Globus pallidus (tissue), 1 donor: ENCODE data around the gene RBBP8NL.
"Not testable (repeated sequence)": the region's sequence is repeated elsewhere in the genome, so short reads cannot be mapped to it uniquely, and the experiment has no call there.

Source experiments
- DNase-seq: peaks from one replicate; pipeline ENCODE4 v3.0.0-alpha.2; 2015; ENCODE audit warnings: low spot score

RBBP8NL gene

GRCh38 chr20:62441987-62442539, 14.7 kb upstream of the RBBP8NL start:
- DNase-seq, result no peak

GRCh38 chr20:62439218-62439617, 11.9 kb upstream of the RBBP8NL start:
- DNase-seq, result no peak

GRCh38 chr20:62437927-62438326, 10.6 kb upstream of the RBBP8NL start:
- DNase-seq, result peak; percentile 5

GRCh38 chr20:62437496-62437895, 10.2 kb upstream of the RBBP8NL start:
- no peak for DNase-seq

GRCh38 chr20:62436692-62437091, 9.4 kb upstream of the RBBP8NL start:
- DNase-seq, result no peak

- DNase-seq, result peak; percentile 16
Measured at GRCh38 chr20:62433658-62434497, 6.5 kb upstream of the RBBP8NL start.

GRCh38 chr20:62430866-62431447, 3.6 kb upstream of the RBBP8NL start:
- DNase-seq, result no peak

GRCh38 chr20:62430311-62430853, 3.0 kb upstream of the RBBP8NL start:
- no peak for DNase-seq

GRCh38 chr20:62429455-62430310, 2.3 kb upstream of the RBBP8NL start:
- no peak for DNase-seq

- DNase-seq, result no peak
Measured at GRCh38 chr20:62428396-62429295, 1.3 kb upstream of the RBBP8NL start.

- no peak for DNase-seq
Measured at GRCh38 chr20:62428002-62428372, 648 bp upstream of the RBBP8NL start.

- DNase-seq, result no peak
Measured at GRCh38 chr20:62426699-62427131, 624 bp downstream of the RBBP8NL start.

- not testable (repeated sequence) for DNase-seq
Measured at GRCh38 chr20:62426059-62426348, 1.3 kb downstream of the RBBP8NL start.

- DNase-seq, result no peak
Measured at GRCh38 chr20:62425281-62426058, 1.9 kb downstream of the RBBP8NL start.

- no peak for DNase-seq
Measured at GRCh38 chr20:62424249-62425107, 2.9 kb downstream of the RBBP8NL start.

GRCh38 chr20:62423326-62423706, 4.0 kb downstream of the RBBP8NL start:
- no peak for DNase-seq

- DNase-seq, result no peak
Measured at GRCh38 chr20:62422636-62423325, 4.6 kb downstream of the RBBP8NL start.

- no peak for DNase-seq
Measured at GRCh38 chr20:62421716-62421990, 5.7 kb downstream of the RBBP8NL start.
